Measurements from ENCODE around the gene NPTXR.

The NPTXR gene

GRCh38 chr22:38843657-38844314 lies at the start of gene NPTXR:
NPTXR (minus strand) TSS chr22:38844028.
- TF ChIP-seq, protein P1, sequence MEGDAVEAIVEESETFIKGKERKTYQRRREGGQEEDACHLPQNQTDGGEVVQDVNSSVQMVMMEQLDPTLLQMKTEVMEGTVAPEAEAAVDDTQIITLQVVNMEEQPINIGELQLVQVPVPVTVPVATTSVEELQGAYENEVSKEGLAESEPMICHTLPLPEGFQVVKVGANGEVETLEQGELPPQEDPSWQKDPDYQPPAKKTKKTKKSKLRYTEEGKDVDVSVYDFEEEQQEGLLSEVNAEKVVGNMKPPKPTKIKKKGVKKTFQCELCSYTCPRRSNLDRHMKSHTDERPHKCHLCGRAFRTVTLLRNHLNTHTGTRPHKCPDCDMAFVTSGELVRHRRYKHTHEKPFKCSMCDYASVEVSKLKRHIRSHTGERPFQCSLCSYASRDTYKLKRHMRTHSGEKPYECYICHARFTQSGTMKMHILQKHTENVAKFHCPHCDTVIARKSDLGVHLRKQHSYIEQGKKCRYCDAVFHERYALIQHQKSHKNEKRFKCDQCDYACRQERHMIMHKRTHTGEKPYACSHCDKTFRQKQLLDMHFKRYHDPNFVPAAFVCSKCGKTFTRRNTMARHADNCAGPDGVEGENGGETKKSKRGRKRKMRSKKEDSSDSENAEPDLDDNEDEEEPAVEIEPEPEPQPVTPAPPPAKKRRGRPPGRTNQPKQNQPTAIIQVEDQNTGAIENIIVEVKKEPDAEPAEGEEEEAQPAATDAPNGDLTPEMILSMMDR (IDR thresholded peaks at IDR 0.05; ENCODE audit: low read depth, low read length, missing control alignments): no peak
- H3K27ac ChIP-seq: no peak within 1 kb of the TSS
- no peak for DNase-seq
- in situ Hi-C loops (cut with HindIII; ENCODE audit: low pct_ligation_motif_present, low sequenced_read_pairs): no loop called here
- peak within 1 kb of the TSS; percentile 17 for H3K4me3 ChIP-seq (ENCODE audit: low read depth, low read length)
- H3K27me3 ChIP-seq (replicated peaks): peaks cover 28% of the 10 kb centered on the region
- no peaks in the 10 kb centered on the region for H3K36me3 ChIP-seq (replicated peaks)

DNA sequence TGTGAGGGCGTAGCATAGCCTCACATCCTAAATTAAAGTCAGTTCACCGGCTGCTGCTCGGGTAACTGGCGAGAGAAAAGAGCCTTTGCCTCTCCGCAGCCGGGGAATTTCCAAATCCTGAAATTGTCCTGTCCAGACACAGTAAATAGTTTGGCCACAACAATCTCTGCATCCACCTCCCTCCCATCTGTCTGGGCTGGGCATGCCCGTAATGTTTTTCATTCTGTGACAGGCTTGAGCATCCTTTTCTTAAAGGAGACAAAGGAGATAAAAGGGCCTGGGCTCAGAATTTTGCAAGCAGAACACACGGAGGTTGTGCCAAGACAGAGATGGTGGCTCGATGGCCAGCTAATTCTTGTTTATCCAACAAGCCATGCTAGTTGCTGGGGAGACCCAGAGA lies 47.4 kb upstream of the NPTXR start:
- no peak for DNase-seq
- TF ChIP-seq, protein P1 (IDR thresholded peaks at IDR 0.05; ENCODE audit: low read depth, low read length, missing control alignments): no peak
- no peaks in the 10 kb centered on the region for H3K27me3 ChIP-seq (replicated peaks)
- no peak overlapping the region for H3K4me3 ChIP-seq (ENCODE audit: low read depth, low read length)
- no peaks in the 10 kb centered on the region for H3K36me3 ChIP-seq (replicated peaks)
- in situ Hi-C loops (cut with HindIII; ENCODE audit: low pct_ligation_motif_present, low sequenced_read_pairs): no loop called here
- no peak overlapping the region for H3K27ac ChIP-seq

- no peaks in the 10 kb centered on the region for H3K27me3 ChIP-seq (replicated peaks)
- H3K27ac ChIP-seq: no peak overlapping the region
- H3K4me3 ChIP-seq (ENCODE audit: low read depth, low read length): no peak overlapping the region
- in situ Hi-C loops (cut with HindIII; ENCODE audit: low pct_ligation_motif_present, low sequenced_read_pairs): no loop called here
- no peak for DNase-seq
- no peaks in the 10 kb centered on the region for H3K36me3 ChIP-seq (replicated peaks)
- TF ChIP-seq, protein P1 (IDR thresholded peaks at IDR 0.05; ENCODE audit: low read depth, low read length, missing control alignments): no peak
These were observed 46.5 kb upstream of the NPTXR start for GRCh38 chr22:38890377-38890776.

- Histone ChIP-seq H3K27ac (no peak overlapping the region), H3K4me3 (ENCODE audit: low read depth, low read length) (no peak overlapping the region), H3K36me3 (replicated peaks) (no peaks in the 10 kb centered on the region), H3K27me3 (replicated peaks) (no peaks in the 10 kb centered on the region)
- DNase-seq: peak; percentile 48
- TF ChIP-seq, protein P1 (IDR thresholded peaks at IDR 0.05; ENCODE audit: low read depth, low read length, missing control alignments): no peak
- in situ Hi-C loops (cut with HindIII; ENCODE audit: low pct_ligation_motif_present, low sequenced_read_pairs): no loop called here
These were observed 42.5 kb upstream of the NPTXR start for GRCh38 chr22:38886333-38886732.

- TF ChIP-seq, protein P1 (IDR thresholded peaks at IDR 0.05; ENCODE audit: low read depth, low read length, missing control alignments): no peak
- Histone ChIP-seq H3K36me3 (replicated peaks) (no peaks in the 10 kb centered on the region), H3K27ac (no peak overlapping the region), H3K4me3 (ENCODE audit: low read depth, low read length) (no peak overlapping the region), H3K27me3 (replicated peaks) (peaks cover 7% of the 10 kb centered on the region)
- in situ Hi-C loops (cut with HindIII; ENCODE audit: low pct_ligation_motif_present, low sequenced_read_pairs): no loop called here
- no peak for DNase-seq
These were observed 39.3 kb upstream of the NPTXR start for GRCh38 chr22:38882972-38883622.

All from brain microvascular endothelial cell (primary cell).